ENCODE data around the gene DDN.
A peak's percentile ranks its signal among the peaks of the same experiment; 100 is the strongest.

DDN gene

GRCh38 chr12:48998497-48999353 lies 450 bp downstream of the DDN start:
- in situ Hi-C loops (cut with MboI; ENCODE audit: low pct_unique_long_range_greater_than_20kb, low sequenced_read_pairs, unreplicated experiment), result no loop called here
- DNase-seq (ENCODE audit: low spot score), result peak; percentile 69
- no peak for TF ChIP-seq CTCF (IDR thresholded peaks at IDR 0.05; ENCODE audit: extremely low read depth, insufficient read depth, missing control alignments)

- no peak for TF ChIP-seq CTCF (IDR thresholded peaks at IDR 0.05; ENCODE audit: extremely low read depth, insufficient read depth, missing control alignments)
- in situ Hi-C loops (cut with MboI; ENCODE audit: low pct_unique_long_range_greater_than_20kb, low sequenced_read_pairs, unreplicated experiment), result no loop called here
- DNase-seq (ENCODE audit: low spot score), result peak; percentile 94
These were observed 1.3 kb downstream of the DDN start for GRCh38 chr12:48997719-48998496.

GRCh38 chr12:48996794-48997718 lies 2.1 kb downstream of the DDN start:
- DNase-seq (ENCODE audit: low spot score), result peak; percentile 88
- in situ Hi-C loops (cut with MboI; ENCODE audit: low pct_unique_long_range_greater_than_20kb, low sequenced_read_pairs, unreplicated experiment), result no loop called here
- TF ChIP-seq CTCF (IDR thresholded peaks at IDR 0.05; ENCODE audit: extremely low read depth, insufficient read depth, missing control alignments), result peak; percentile 79

- TF ChIP-seq CTCF (IDR thresholded peaks at IDR 0.05; ENCODE audit: extremely low read depth, insufficient read depth, missing control alignments), result peak; percentile 89
- in situ Hi-C loops (cut with MboI; ENCODE audit: low pct_unique_long_range_greater_than_20kb, low sequenced_read_pairs, unreplicated experiment), result no loop called here
These were observed 3.9 kb downstream of the DDN start for GRCh38 chr12:48995086-48995879.

GRCh38 chr12:48994224-48995085 lies 4.7 kb downstream of the DDN start:
- DNase-seq (ENCODE audit: low spot score), result no peak
- TF ChIP-seq CTCF (IDR thresholded peaks at IDR 0.05; ENCODE audit: extremely low read depth, insufficient read depth, missing control alignments), result no peak
- in situ Hi-C loops (cut with MboI; ENCODE audit: low pct_unique_long_range_greater_than_20kb, low sequenced_read_pairs, unreplicated experiment), result no loop called here

More at GRCh38 chr12:48995086-48995879, 3.9 kb downstream of the DDN start:
- DNase-seq (ENCODE audit: low spot score), result peak; percentile 90

Measured in GM13977 (cell line).